ENCODE measurements around the gene OR10AD1. TPM values are rescaled to one million over a fixed set of nuclear protein-coding genes. Genes with fewer than 3 reads are reported as not detected.

Gene OR10AD1
- total and polyA plus RNA-seq, 9 of the 15 experiments (the other 6 are each of a cell fraction or from before 2014, with no cell fraction given) = not detected

- no peak for TF ChIP-seq PYGO2 (tag; IDR thresholded peaks at IDR 0.05)
- TF ChIP-seq HIVEP1 (CRISPR knock-in tag; IDR thresholded peaks at IDR 0.05) = no peak
- no peak for TF ChIP-seq KLF1 (tag; IDR thresholded peaks at IDR 0.05)
- no peak for TF ChIP-seq NCOA1 (IDR thresholded peaks at IDR 0.05; ENCODE audit: low read depth)
- TF ChIP-seq DIDO1 (tag; IDR thresholded peaks at IDR 0.05; ENCODE audit: low read depth) = no peak
- TF ChIP-seq BACH1 (tag; IDR thresholded peaks at IDR 0.05) = no peak
- no peak for TF ChIP-seq SPI1 (IDR thresholded peaks at IDR 0.05; ENCODE audit: borderline replicate concordance, low read depth, low read length)
- TF ChIP-seq ELK1 (CRISPR knock-in tag; IDR thresholded peaks at IDR 0.05) = no peak
- no peak for TF ChIP-seq PATZ1 (CRISPR knock-in tag; IDR thresholded peaks at IDR 0.05; ENCODE audit: borderline replicate concordance)
- peak; percentile 52 for TF ChIP-seq CREM (IDR thresholded peaks at IDR 0.05; ENCODE audit: low read depth)
- no peak for TF ChIP-seq ZNF444 (CRISPR knock-in tag; IDR thresholded peaks at IDR 0.05)
- TF ChIP-seq HES1 (IDR thresholded peaks at IDR 0.05; ENCODE audit: low read depth) = no peak
- TF ChIP-seq ZNF76 (CRISPR knock-in tag; IDR thresholded peaks at IDR 0.05; ENCODE audit: borderline replicate concordance) = no peak
- no peak for TF ChIP-seq PBX2 (CRISPR knock-in tag; IDR thresholded peaks at IDR 0.05; ENCODE audit: low read depth)
- no peak for TF ChIP-seq PBX2 (tag; conservative IDR thresholded peaks at IDR 0.05; ENCODE audit: low read depth)
- no peak for TF ChIP-seq SP2 (IDR thresholded peaks at IDR 0.05; ENCODE audit: extremely low read depth, low read depth, low read length, poor library complexity, severe bottlenecking)
- peak; percentile 72 for TF ChIP-seq EP400 (IDR thresholded peaks at IDR 0.05)
- TF ChIP-seq SMAD4 (CRISPR knock-in tag; conservative IDR thresholded peaks at IDR 0.05) = 0 out of 2 replicates have a peak, but pooled peaks have one; percentile 31
- no peak for TF ChIP-seq ZNF766 (CRISPR knock-in tag; conservative IDR thresholded peaks at IDR 0.05)
- TF ChIP-seq ILF3 (IDR thresholded peaks at IDR 0.05; ENCODE audit: borderline replicate concordance) = no peak
These were observed 45.8 kb downstream of the OR10AD1 start, which contains the start of gene ASB8 (continued) for GRCh38 chr12:48157018-48157888.

Data from K562 (cell line).